GM21360 (cell line): Measurements from ENCODE around the gene SULT1A3.
"Not testable (repeated sequence)": the region's sequence is repeated elsewhere in the genome, so short reads cannot be mapped to it uniquely, and the experiment has no call there.

Experiments used
- ATAC-seq: cut with Tn5 transposase; IDR thresholded peaks from one replicate; pipeline ENCODE4 v1.9.1; 2021; ENCODE audit warnings: mild to moderate bottlenecking, moderate library complexity; ENCODE audit not compliant: unreplicated experiment

Gene SULT1A3

DNA sequence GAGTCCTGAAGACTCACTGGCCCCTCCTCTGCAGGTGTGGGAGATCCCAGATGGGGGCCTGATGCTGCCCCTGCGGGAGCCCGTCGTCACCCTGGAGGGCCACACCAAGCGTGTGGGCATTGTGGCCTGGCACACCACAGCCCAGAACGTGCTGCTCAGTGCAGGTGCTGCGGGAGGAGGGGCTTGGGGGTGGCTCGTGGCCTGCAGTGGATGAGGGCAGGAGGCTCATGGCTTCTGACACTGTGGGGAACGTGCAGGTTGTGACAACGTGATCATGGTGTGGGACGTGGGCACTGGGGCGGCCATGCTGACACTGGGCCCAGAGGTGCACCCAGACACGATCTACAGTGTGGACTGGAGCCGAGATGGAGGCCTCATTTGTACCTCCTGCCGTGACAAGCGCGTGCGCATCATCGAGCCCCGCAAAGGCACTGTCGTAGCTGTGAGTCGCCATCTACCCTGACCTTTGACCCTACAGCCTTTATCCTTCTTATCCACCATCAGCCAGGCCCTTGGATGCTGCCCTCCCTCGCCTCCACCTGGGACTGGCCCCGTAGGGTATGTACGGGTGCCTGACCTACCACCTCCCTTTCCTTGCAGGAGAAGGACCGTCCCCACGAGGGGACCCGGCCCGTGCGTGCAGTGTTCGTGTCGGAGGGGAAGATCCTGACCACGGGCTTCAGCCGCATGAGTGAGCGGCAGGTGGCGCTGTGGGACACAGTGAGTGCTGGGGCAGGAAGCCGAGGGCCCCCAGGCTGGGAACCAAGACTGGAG is 12.1 kb upstream of the SULT1A3 start:
- no peak for ATAC-seq

DNA sequence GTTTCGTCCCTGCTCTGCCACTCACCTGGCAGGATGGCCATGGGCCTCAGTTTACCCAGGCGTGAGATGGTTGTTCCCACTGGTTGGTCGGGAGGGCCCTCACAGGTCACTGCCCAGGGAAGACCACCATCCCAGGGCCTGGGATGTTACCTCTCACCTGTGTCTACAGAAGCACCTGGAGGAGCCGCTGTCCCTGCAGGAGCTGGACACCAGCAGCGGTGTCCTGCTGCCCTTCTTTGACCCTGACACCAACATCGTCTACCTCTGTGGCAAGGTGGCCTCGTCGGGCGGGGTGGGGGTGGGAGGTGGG is 11.5 kb upstream of the SULT1A3 start:
- no peak for ATAC-seq

DNA sequence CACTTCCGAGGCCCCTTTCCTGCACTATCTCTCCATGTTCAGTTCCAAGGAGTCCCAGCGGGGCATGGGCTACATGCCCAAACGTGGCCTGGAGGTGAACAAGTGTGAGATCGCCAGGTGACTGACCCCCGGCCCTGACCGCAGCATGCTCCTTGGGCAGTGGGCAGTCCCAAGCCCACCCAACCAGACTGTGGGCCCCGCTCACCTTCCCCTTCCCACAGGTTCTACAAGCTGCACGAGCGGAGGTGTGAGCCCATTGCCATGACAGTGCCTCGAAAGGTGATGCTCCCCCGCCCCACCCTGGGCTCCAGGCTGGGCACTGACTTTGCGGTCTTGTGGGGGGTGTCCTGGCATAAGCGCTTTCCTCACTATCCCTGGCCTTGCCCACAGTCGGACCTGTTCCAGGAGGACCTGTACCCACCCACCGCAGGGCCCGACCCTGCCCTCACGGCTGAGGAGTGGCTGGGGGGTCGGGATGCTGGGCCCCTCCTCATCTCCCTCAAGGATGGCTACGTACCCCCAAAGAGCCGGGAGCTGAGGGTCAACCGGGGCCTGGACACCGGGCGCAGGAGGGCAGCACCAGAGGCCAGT is 11.0 kb upstream of the SULT1A3 start:
- no peak for ATAC-seq

- ATAC-seq: not testable (repeated sequence)
Measured at GRCh38 chr16:30191158-30191557, 7.9 kb upstream of the SULT1A3 start.

DNA sequence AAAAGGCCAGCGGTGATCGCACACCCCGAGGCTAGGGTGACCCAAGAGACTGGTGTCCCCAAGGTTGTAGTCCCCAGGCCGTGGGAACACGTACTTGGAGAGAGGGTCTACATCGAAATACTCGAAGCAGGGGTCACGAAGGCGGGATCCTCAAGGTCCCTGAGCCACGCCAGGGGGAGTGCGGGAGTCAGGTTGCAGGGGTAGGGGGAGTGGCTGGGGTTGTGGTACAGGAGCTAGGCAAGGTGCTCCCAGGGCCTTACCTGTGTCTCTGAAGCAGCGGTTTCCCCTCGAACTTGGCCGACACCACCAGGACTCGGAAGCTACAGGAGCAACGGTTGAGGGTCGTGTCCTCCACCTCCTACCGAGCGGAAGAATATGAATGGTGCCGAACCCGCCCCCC is 6.0 kb upstream of the SULT1A3 start:
- peak; percentile 10 for ATAC-seq

GRCh38 chr16:30193615-30194014 is 5.4 kb upstream of the SULT1A3 start, which contains the start of the genes BOLA2B and SLX1A:
Gene BOLA2B (minus strand): TSS chr16:30193666. CDS start chr16:30193595, 71 bp downstream.
Gene SLX1A (plus strand): TSS chr16:30193875. CDS start chr16:30194085, 210 bp downstream.
- peak; percentile 76 for ATAC-seq

GRCh38 chr16:30194172-30194925 is 4.7 kb upstream of the SULT1A3 start:
- ATAC-seq: peak; percentile 46

DNA sequence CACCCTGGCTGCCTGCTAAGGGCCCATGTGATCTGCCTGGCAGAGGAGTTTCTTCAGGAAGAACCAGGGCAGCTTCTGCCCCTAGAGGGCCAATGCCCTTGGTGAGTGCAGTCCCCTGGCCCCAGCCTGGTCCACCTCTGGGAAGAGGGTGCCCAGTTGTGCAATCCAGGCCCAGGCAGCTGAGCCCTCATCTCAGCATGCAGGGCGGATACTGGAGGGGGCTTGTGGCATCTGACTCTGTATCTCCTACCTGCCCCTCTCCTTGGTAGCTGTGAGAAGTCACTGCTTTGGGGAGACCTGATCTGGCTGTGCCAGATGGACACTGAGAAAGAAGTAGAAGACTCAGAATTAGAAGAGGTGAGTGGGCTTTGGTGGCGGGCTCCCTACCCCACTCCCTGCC is 2.1 kb upstream of the SULT1A3 start:
- not testable (repeated sequence) for ATAC-seq

DNA sequence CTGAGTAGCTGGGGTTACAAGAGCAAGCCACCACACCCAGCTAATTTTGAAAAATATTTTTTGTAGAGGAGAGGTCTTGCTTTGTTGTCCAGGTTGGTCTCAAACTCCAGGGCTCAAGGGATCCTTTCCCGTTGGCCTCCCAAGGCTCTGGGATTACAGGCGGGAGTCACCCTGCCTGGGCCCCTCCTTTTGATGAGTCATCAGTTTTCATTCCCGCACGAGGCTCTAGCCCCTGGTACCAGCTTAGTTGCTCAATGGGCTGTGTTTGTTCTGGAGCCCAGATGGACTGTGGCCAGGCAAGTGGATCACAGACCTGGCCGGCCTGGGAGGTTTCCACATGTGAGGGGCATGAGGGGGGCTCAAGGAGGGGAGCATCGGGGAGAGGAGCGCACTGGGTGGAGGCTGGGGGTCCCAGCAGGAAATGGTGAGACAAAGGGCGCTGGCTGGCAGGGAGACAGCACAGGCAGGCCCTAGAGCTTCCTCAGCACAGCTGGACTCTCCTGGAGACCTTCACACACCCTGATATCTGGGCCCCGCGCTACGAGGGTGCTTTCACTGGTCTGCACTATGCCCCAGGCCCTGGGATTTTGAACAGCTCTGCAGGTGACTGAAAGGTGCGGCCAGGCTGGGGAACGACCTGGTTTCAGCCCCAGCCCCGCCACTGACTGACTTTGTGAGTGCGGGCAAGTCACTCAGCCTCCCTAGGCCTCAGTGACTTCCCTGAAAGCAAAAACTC is 721 bp downstream of the SULT1A3 start:
- not testable (repeated sequence) for ATAC-seq

DNA sequence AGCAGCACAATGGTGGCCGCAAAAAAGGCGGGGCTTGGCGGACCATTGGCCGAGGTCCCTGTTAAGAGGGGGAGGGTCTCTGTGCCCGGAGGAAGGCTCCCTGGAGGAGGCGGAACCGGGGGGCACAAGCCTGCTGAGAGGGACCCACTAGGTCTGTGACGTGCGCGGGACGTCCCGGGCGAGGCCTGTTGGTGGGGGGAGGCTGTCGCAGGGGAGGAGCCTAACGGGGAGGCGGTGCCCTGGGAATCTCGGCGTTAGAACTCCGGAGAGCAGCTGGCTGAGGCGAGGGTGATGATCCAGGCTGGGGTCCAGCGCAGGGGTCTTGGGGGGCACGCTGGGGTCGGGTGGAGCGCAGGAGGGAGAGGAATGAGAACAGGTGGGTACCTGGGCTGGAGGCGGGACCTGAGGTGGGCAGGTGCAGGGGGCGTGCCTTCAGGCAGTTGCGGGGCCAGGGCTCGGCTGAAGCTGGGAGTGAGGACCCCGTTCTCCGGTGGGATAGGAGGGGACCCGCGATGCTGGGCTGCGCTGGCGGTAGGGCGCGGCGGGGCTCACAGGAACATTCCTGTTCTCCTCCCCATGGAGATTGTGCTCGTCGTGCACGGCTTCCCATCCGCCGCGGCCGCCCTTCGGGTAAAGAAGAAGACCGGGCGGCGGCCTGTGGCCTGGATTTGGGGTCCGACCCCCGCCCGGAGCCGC is 6.6 kb downstream of the SULT1A3 start:
- not testable (repeated sequence) for ATAC-seq

DNA sequence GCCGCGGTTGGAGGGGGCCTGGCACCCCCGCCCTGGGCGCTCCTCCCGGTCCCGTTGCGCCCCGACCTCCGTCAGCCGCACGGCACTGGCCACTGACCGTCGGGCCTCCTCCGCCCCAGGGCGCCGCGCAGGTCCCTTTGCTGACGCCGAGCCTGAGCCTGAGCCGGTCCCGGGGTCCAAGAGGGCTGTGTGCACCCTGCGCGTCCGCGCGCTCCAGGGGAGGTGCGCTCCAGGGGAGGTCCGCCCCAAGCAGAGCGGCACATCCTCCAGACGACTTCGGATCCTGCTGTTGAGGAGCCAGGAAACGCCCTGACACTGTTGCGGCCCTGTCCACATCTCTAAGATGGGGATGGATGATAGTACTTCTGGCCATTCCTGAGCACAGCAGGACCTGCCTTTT is 7.2 kb downstream of the SULT1A3 start:
- ATAC-seq: not testable (repeated sequence)

DNA sequence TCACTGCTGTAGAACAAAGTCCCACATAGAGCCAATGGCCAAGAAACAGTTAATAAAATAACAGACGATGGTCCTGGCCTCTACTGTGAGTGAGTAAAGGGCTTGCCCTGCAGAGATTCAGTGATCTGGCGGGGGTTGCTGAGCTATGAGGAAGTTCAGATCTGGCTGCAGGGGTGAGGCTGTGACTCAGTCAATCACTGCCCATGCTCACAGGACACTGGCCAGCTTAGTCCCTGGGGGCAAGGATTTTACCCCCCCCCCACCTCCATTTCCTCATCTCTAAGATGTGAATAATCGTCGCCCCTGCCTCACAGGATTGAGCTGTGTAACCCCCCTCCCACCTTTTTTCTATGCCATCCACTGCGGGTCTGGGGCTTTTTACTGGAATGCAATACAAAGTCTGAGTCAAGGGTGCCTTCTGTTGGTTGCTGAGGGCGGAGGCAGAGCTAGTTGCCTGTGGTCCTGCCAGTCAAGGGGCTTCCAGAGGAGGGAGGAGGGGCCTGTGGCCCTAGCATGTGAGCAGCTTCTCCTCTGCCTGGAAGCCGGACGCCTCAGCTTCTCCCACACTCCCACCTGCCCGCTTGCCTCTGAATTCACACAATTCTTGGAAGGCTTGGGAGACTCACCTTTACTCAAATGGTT is 8.1 kb downstream of the SULT1A3 start:
- not testable (repeated sequence) for ATAC-seq

DNA sequence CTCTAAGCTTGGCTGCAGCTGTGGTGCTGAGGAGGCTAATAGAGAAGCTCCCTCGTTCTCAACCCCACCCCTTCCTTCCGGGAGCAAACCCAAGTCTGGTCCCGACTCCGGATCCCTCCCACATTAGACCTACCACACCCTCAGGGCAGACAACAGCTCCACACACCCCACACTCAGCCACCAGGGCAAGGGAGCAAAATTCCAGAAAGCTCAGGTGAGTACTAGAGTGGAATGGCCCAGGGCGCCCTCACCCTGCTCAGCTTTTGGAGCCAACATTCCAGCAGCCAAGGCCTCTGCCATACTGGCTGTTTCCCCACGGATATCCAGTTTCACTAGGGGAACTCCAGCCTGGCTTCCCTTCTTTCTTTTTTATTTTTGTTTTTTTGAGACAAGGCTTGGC is 10.0 kb downstream of the SULT1A3 start:
- not testable (repeated sequence) for ATAC-seq

DNA sequence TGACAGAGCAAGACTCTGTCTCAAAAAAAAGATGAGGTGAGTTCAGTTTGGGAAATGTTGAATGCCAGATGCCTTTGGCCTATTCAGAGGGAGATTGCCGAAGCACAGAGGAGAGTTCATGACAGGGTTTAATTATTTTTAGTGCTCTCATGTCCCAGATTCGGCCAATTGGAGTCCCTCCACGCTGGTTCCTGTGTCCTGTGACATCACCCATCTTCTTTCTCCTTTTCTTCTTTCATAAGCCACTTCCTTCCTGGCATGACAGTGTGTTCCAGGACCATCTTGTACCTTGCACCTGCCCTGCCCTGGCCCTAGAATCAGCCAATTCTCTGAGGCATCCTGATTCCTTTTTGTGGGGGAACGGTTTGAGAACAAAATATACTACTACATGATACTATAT is 12.4 kb downstream of the SULT1A3 start:
- not testable (repeated sequence) for ATAC-seq

GRCh38 chr16:30217082-30217481 is 18.0 kb downstream of the SULT1A3 start:
- not testable (repeated sequence) for ATAC-seq

GRCh38 chr16:30248379-30248778 is 49.3 kb downstream of the SULT1A3 start, which contains the start of gene NPIPB13:
Gene NPIPB13 (minus strand): TSS chr16:30248479. CDS start chr16:30245573, 2,906 bp downstream.
- ATAC-seq: not testable (repeated sequence)
